ENCODE data around the gene CEP350.

- TF ChIP-seq CTCF (conservative IDR thresholded peaks at IDR 0.05 in 1 of 2, IDR thresholded peaks at IDR 0.05 in 1 of 2; ENCODE audit: low read depth in 1 of 2, low read length in 2 of 2) (no peak), EZH2 (IDR thresholded peaks at IDR 0.05; ENCODE audit: low read length, missing control alignments) (no peak)
Observed at GRCh38 chr1:180097326-180097605, 142.7 kb downstream of the CEP350 start.
